A673 (cell line): ENCODE data around the gene SCN3B.

Experiments
- EZH2 ChIP-seq: fragments of 200-600 bp; sonication (generic); IDR thresholded peaks from 2 replicates; pipeline ENCODE4 v1.6.1; 2017; ENCODE audit warnings: borderline replicate concordance, low read depth, mild to moderate bottlenecking, mixed read lengths, antibody characterized with exemption, low read length; ENCODE audit not compliant: poor library complexity, severe bottlenecking
- TF ChIP-seq, protein P1 (sequence below): fragments of 300-800, 200-600 bp; sonication (generic); conservative IDR thresholded peaks from 2 replicates; pipeline ENCODE4 v1.5.1; 2017; ENCODE audit warnings: low read depth, mild to moderate bottlenecking, antibody characterized with exemption, low read length, moderate library complexity, mixed read lengths

DNA sequence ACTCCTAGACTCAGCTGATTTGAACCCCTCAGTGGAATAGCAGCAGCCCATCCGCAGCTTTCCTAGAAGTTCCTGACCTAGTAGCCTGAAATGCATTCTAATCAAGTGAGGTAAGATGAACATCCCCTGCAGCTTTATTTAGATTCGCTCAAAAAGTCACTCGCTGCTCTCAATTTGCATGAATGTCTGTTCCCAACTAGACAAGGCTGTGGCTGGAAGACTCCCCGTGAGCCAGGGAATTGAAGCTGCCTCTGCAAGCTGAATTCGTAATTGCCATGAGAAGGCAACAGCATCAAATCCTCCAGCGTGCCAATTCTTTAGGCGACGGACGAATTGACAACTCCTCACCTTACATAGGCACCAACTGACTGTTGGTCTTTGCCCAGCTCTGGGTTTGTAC lies 17.1 kb upstream of the SCN3B start:
- TF ChIP-seq, protein P1, sequence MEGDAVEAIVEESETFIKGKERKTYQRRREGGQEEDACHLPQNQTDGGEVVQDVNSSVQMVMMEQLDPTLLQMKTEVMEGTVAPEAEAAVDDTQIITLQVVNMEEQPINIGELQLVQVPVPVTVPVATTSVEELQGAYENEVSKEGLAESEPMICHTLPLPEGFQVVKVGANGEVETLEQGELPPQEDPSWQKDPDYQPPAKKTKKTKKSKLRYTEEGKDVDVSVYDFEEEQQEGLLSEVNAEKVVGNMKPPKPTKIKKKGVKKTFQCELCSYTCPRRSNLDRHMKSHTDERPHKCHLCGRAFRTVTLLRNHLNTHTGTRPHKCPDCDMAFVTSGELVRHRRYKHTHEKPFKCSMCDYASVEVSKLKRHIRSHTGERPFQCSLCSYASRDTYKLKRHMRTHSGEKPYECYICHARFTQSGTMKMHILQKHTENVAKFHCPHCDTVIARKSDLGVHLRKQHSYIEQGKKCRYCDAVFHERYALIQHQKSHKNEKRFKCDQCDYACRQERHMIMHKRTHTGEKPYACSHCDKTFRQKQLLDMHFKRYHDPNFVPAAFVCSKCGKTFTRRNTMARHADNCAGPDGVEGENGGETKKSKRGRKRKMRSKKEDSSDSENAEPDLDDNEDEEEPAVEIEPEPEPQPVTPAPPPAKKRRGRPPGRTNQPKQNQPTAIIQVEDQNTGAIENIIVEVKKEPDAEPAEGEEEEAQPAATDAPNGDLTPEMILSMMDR, result no peak
- TF ChIP-seq EZH2, result no peak
